GM12892 (cell line): Measurements from ENCODE around the gene MBNL1.

Experiments
- POLR2A ChIP-seq: IDR thresholded peaks from 2 replicates; pipeline ENCODE4 v1.6.1; 2011; ENCODE audit warnings: low read depth, low read length, control low read depth
- POLR2AphosphoS5 ChIP-seq: IDR thresholded peaks from 2 replicates; pipeline ENCODE4 v1.6.1; 2011; ENCODE audit warnings: low read depth, low read length, control low read depth
- TAF1 ChIP-seq: IDR thresholded peaks from 2 replicates; pipeline ENCODE4 v1.6.1; 2011; ENCODE audit warnings: low read depth, mild to moderate bottlenecking, control low read depth, low read length, borderline replicate concordance

DNA sequence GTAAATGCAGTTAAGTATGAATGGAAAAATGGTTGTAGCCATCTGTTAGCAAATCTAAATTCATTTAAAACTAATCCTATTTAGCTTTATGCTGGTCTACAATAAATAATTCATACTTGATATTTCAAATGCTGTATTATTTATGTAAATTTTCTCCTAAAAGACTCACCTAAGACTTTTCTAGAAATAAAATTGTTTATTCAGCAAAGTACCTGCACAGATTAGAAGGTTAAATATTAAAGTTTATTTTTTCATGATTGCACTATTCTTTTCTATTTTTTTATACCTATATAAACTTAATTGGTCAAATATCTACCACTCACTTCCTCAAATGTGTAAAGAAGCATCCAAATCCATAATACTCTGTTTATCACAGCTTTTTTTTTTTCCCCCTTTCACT lies 45.2 kb downstream of the MBNL1 start:
- TF ChIP-seq POLR2A (no peak), POLR2AphosphoS5 (no peak), TAF1 (no peak)
